BE2C (cell line): Measurements from ENCODE around the gene PROKR1.

Experiments
- DNase-seq: peaks from one replicate; pipeline ENCODE4 v3.0.0-alpha.2; 2020
- H3K27me3 ChIP-seq: fragments of 250-450 bp; sonication (Bioruptor Pico); 2 replicates; pipeline ENCODE4 v1.5.1; 2020; ENCODE audit warnings: mild to moderate bottlenecking
- H3K36me3 ChIP-seq: fragments of 250-450 bp; sonication (Bioruptor Pico); 2 replicates; pipeline ENCODE4 v1.5.1; 2020; ENCODE audit warnings: mild to moderate bottlenecking
- H3K4me1 ChIP-seq: fragments of 250-450 bp; sonication (Bioruptor Pico); 2 replicates; pipeline ENCODE4 v1.5.1; 2020
- H3K4me3 ChIP-seq: 2 replicates; pipeline ENCODE4 v1.5.1; 2011; ENCODE audit warnings: low read depth, low read length
- H3K9me3 ChIP-seq: fragments of 250-450 bp; sonication (Bioruptor Pico); 2 replicates; pipeline ENCODE4 v1.5.1; 2020
- CTCF ChIP-seq: IDR thresholded peaks from 2 replicates; pipeline ENCODE4 v1.5.1; 2012; ENCODE audit warnings: mild to moderate bottlenecking, low read depth, low read length

The PROKR1 gene

GRCh38 chr2:68605939-68606338, 37.4 kb upstream of the PROKR1 start:
- no peaks in the 10 kb centered on the region for H3K27me3 ChIP-seq
- no peak overlapping the region for H3K4me3 ChIP-seq
- DNase-seq = no peak
- H3K9me3 ChIP-seq = no peaks in the 10 kb centered on the region
- no peaks in the 10 kb centered on the region for H3K4me1 ChIP-seq
- no peak for TF ChIP-seq CTCF
- H3K36me3 ChIP-seq = no peaks in the 10 kb centered on the region

GRCh38 chr2:68606759-68607158, 36.6 kb upstream of the PROKR1 start:
- Histone ChIP-seq H3K4me1 (no peaks in the 10 kb centered on the region), H3K27me3 (no peaks in the 10 kb centered on the region), H3K9me3 (no peaks in the 10 kb centered on the region), H3K4me3 (no peak overlapping the region), H3K36me3 (no peaks in the 10 kb centered on the region)
- no peak for DNase-seq
- TF ChIP-seq CTCF = no peak

GRCh38 chr2:68607837-68608236, 35.5 kb upstream of the PROKR1 start:
- TF ChIP-seq CTCF = no peak
- Histone ChIP-seq H3K9me3 (no peaks in the 10 kb centered on the region), H3K36me3 (no peaks in the 10 kb centered on the region), H3K4me3 (no peak overlapping the region), H3K27me3 (no peaks in the 10 kb centered on the region), H3K4me1 (no peaks in the 10 kb centered on the region)
- no peak for DNase-seq

- Histone ChIP-seq H3K27me3 (no peaks in the 10 kb centered on the region), H3K9me3 (no peaks in the 10 kb centered on the region), H3K4me3 (no peak overlapping the region), H3K4me1 (no peaks in the 10 kb centered on the region), H3K36me3 (no peaks in the 10 kb centered on the region)
- DNase-seq = no peak
- no peak for TF ChIP-seq CTCF
Measured at GRCh38 chr2:68612765-68613519, 30.4 kb upstream of the PROKR1 start.

- no peaks in the 10 kb centered on the region for H3K36me3 ChIP-seq
- no peaks in the 10 kb centered on the region for H3K9me3 ChIP-seq
Measured at GRCh38 chr2:68620772-68621171, 22.6 kb upstream of the PROKR1 start.

More at GRCh38 chr2:68620772-68621171, 22.6 kb upstream of the PROKR1 start:
- H3K27me3 ChIP-seq = no peaks in the 10 kb centered on the region
- DNase-seq = no peak
- TF ChIP-seq CTCF = no peak
- H3K4me3 ChIP-seq = no peak overlapping the region
- H3K4me1 ChIP-seq = no peaks in the 10 kb centered on the region
